ENCODE measurements around the gene ATP8B1.

ATP8B1 gene

GRCh38 chr18:57621246-57621604 lies 181.9 kb downstream of the ATP8B1 start:
- Histone ChIP-seq H3K9ac (ENCODE audit: low read length) (peak overlapping the region; percentile 79), H3K27ac (ENCODE audit: low read depth, low read length) (peak overlapping the region; percentile 53), H3K9me3 (ENCODE audit: insufficient read depth, low read length) (no peaks in the 10 kb centered on the region), H3K79me2 (ENCODE audit: insufficient read depth, low read length) (peaks cover 48% of the 10 kb centered on the region), H2AFZ (ENCODE audit: low read depth, low read length, severe bottlenecking) (peak overlapping the region; percentile 25), H4K20me1 (ENCODE audit: low read depth, low read length) (no peaks in the 10 kb centered on the region), H3K4me3 (ENCODE audit: insufficient read depth, low read length, poor library complexity, severe bottlenecking) (peak overlapping the region; percentile 84), H3F3A (ENCODE audit: insufficient read depth) (no peaks in the 10 kb centered on the region), H3K4me2 (ENCODE audit: low read depth, low read length, poor library complexity, severe bottlenecking) (peak overlapping the region; percentile 77), H3K9me2 (replicated peaks; ENCODE audit: insufficient read depth, low read length) (no peaks in the 10 kb centered on the region), H3K27me3 (ENCODE audit: low read length) (no peaks in the 10 kb centered on the region), H3K36me3 (ENCODE audit: low read length) (peaks cover 13% of the 10 kb centered on the region; the same call in 1 of the 2 replicates)
- TF ChIP-seq EZH2phosphoT487 (conservative IDR thresholded peaks at IDR 0.05; ENCODE audit: low read length), result no peak
- TF ChIP-seq, protein P1, sequence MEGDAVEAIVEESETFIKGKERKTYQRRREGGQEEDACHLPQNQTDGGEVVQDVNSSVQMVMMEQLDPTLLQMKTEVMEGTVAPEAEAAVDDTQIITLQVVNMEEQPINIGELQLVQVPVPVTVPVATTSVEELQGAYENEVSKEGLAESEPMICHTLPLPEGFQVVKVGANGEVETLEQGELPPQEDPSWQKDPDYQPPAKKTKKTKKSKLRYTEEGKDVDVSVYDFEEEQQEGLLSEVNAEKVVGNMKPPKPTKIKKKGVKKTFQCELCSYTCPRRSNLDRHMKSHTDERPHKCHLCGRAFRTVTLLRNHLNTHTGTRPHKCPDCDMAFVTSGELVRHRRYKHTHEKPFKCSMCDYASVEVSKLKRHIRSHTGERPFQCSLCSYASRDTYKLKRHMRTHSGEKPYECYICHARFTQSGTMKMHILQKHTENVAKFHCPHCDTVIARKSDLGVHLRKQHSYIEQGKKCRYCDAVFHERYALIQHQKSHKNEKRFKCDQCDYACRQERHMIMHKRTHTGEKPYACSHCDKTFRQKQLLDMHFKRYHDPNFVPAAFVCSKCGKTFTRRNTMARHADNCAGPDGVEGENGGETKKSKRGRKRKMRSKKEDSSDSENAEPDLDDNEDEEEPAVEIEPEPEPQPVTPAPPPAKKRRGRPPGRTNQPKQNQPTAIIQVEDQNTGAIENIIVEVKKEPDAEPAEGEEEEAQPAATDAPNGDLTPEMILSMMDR (IDR thresholded peaks at IDR 0.05; ENCODE audit: insufficient read depth, low read length, poor library complexity, severe bottlenecking), result no peak

DNA sequence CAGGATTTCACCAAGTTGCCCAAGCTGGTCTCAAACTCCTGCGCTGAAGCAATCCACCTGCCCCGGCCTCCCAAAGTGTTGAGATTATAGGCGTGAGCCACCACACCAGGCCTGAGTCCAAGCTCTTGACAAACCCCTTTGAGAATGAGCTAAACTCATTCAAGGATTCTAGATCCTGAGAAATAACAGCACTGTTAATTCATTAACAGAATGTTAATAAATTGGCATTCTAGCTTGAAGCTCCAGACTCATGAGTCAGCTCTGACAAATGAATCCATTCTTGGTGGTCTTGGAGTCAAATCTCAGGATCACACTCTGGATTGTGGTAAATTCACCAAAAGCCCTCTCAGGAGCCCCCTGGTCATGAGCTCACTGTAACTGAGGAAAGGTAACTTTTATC lies 183.2 kb downstream of the ATP8B1 start:
- TF ChIP-seq EZH2phosphoT487 (conservative IDR thresholded peaks at IDR 0.05; ENCODE audit: low read length), result no peak
- H3K9ac ChIP-seq (ENCODE audit: low read length), result peak overlapping the region; percentile 79

DNA sequence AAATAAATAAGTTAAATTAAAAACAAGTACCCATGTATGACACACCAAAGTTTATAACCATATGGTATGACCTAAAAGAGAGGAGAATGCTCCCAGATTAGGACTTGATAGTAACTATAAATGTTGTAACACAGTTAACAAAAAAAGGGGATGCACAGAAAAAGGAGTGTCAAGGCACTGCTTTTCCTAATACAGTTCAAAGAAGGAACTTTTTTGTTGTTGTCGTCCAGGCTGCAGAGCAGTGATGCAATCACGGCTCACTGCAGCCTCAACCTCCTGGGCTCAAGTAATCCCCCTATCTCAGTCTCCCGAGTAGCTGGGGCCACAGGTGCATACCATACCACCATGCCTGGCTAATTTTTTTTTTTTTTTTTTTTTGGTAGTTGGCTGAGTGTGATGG lies 184.2 kb downstream of the ATP8B1 start:
- Histone ChIP-seq H3K4me2 (ENCODE audit: low read depth, low read length, poor library complexity, severe bottlenecking) (no peak overlapping the region), H4K20me1 (ENCODE audit: low read depth, low read length) (no peaks in the 10 kb centered on the region), H3K36me3 (ENCODE audit: low read length) (peaks cover 26% of the 10 kb centered on the region), H3K79me2 (ENCODE audit: insufficient read depth, low read length) (peaks cover 51% of the 10 kb centered on the region), H3K9ac (ENCODE audit: low read length) (no peak overlapping the region), H3K27ac (ENCODE audit: low read depth, low read length) (no peak overlapping the region), H3K4me3 (ENCODE audit: insufficient read depth, low read length, poor library complexity, severe bottlenecking) (no peak overlapping the region), H3K27me3 (ENCODE audit: low read length) (no peaks in the 10 kb centered on the region), H3K9me3 (ENCODE audit: insufficient read depth, low read length) (no peaks in the 10 kb centered on the region), H3K9me2 (replicated peaks; ENCODE audit: insufficient read depth, low read length) (no peaks in the 10 kb centered on the region), H2AFZ (ENCODE audit: low read depth, low read length, severe bottlenecking) (no peak overlapping the region), H3F3A (ENCODE audit: insufficient read depth) (no peaks in the 10 kb centered on the region)
- no peak for TF ChIP-seq EZH2phosphoT487 (conservative IDR thresholded peaks at IDR 0.05; ENCODE audit: low read length)

More for the DNA sequence above, 183.2 kb downstream of the ATP8B1 start:
- Histone ChIP-seq H3K36me3 (ENCODE audit: low read length) (peaks cover 19% of the 10 kb centered on the region; the same call in 1 of the 2 replicates), H3K9me3 (ENCODE audit: insufficient read depth, low read length) (no peaks in the 10 kb centered on the region), H3K4me2 (ENCODE audit: low read depth, low read length, poor library complexity, severe bottlenecking) (peak overlapping the region; percentile 77), H3F3A (ENCODE audit: insufficient read depth) (no peaks in the 10 kb centered on the region), H3K4me3 (ENCODE audit: insufficient read depth, low read length, poor library complexity, severe bottlenecking) (no peak overlapping the region), H3K79me2 (ENCODE audit: insufficient read depth, low read length) (peaks cover 49% of the 10 kb centered on the region), H3K27me3 (ENCODE audit: low read length) (no peaks in the 10 kb centered on the region), H4K20me1 (ENCODE audit: low read depth, low read length) (no peaks in the 10 kb centered on the region), H3K27ac (ENCODE audit: low read depth, low read length) (no peak overlapping the region), H3K9me2 (replicated peaks; ENCODE audit: insufficient read depth, low read length) (no peaks in the 10 kb centered on the region), H2AFZ (ENCODE audit: low read depth, low read length, severe bottlenecking) (no peak overlapping the region)

- H3K4me2 ChIP-seq (ENCODE audit: low read depth, low read length, poor library complexity, severe bottlenecking), result no peak overlapping the region
- no peak overlapping the region for H3K27ac ChIP-seq (ENCODE audit: low read depth, low read length)
- H3K9me2 ChIP-seq (replicated peaks; ENCODE audit: insufficient read depth, low read length), result no peaks in the 10 kb centered on the region
- no peak overlapping the region for H3K9ac ChIP-seq (ENCODE audit: low read length)
- H3K4me3 ChIP-seq (ENCODE audit: insufficient read depth, low read length, poor library complexity, severe bottlenecking), result no peak overlapping the region
- no peaks in the 10 kb centered on the region for H3K27me3 ChIP-seq (ENCODE audit: low read length)
- peaks cover 58% of the 10 kb centered on the region for H3K36me3 ChIP-seq (ENCODE audit: low read length)
- no peak overlapping the region for H2AFZ ChIP-seq (ENCODE audit: low read depth, low read length, severe bottlenecking)
- TF ChIP-seq EZH2phosphoT487 (conservative IDR thresholded peaks at IDR 0.05; ENCODE audit: low read length), result no peak
- TF ChIP-seq, protein P1 (IDR thresholded peaks at IDR 0.05; ENCODE audit: insufficient read depth, low read length, poor library complexity, severe bottlenecking), result no peak
- H3K79me2 ChIP-seq (ENCODE audit: insufficient read depth, low read length), result no peaks in the 10 kb centered on the region
- H3F3A ChIP-seq (ENCODE audit: insufficient read depth), result peaks cover 15% of the 10 kb centered on the region; the same call in 1 of the 2 replicates
- H4K20me1 ChIP-seq (ENCODE audit: low read depth, low read length), result no peaks in the 10 kb centered on the region
- H3K9me3 ChIP-seq (ENCODE audit: insufficient read depth, low read length), result no peaks in the 10 kb centered on the region
Measured at GRCh38 chr18:57603871-57604270, 199.2 kb downstream of the ATP8B1 start.

Measured in SU-DHL-6 (cell line).